Osteocyte (in vitro differentiated cells): Measurements from ENCODE around the gene FAM131A. TPM values are rescaled to one million over a fixed set of nuclear protein-coding genes. Genes with fewer than 3 reads are reported as not detected.

Experiments
- DNase-seq: peaks from one replicate; pipeline ENCODE4 v3.0.0; 2021; ENCODE audit warnings: mixed read lengths; ENCODE audit not compliant: unreplicated experiment; ENCODE audit errors: extremely low spot score
- H3K27ac Mint-ChIP-seq: one replicate; pipeline ENCODE4 v1.8.0; 2021; ENCODE audit warnings: mild to moderate bottlenecking, mixed read lengths; ENCODE audit not compliant: unreplicated experiment
- H3K27me3 Mint-ChIP-seq: one replicate; pipeline ENCODE4 v1.8.0; 2021; ENCODE audit warnings: mixed read lengths; ENCODE audit not compliant: unreplicated experiment
- H3K36me3 Mint-ChIP-seq: one replicate; pipeline ENCODE4 v1.8.0; 2021; ENCODE audit warnings: mixed read lengths; ENCODE audit not compliant: unreplicated experiment
- H3K4me1 Mint-ChIP-seq: one replicate; pipeline ENCODE4 v1.8.0; 2021; ENCODE audit warnings: mixed read lengths; ENCODE audit not compliant: unreplicated experiment
- H3K4me3 Mint-ChIP-seq: one replicate; pipeline ENCODE4 v1.8.0; 2021; ENCODE audit warnings: mild to moderate bottlenecking, moderate library complexity, mixed read lengths; ENCODE audit not compliant: unreplicated experiment
- H3K9me3 Mint-ChIP-seq: one replicate; pipeline ENCODE4 v1.8.0; 2021; ENCODE audit warnings: mixed read lengths; ENCODE audit not compliant: unreplicated experiment
- total RNA-seq: library from RNA; stranded (reverse); gene quantifications from 2 replicates; pipeline ENCODE4 v1.2.1, GENCODE V29; 2021
- TF ChIP-seq, protein P1 (sequence below): fragments of 200-600 bp; sonication (generic); IDR thresholded peaks from 2 replicates; pipeline ENCODE4 v1.5.0; 2021; ENCODE audit warnings: antibody characterized with exemption, mild to moderate bottlenecking, moderate library complexity

The FAM131A gene
- total RNA-seq, 1 donor from 2014 or later, result 11.3 TPM

DNA sequence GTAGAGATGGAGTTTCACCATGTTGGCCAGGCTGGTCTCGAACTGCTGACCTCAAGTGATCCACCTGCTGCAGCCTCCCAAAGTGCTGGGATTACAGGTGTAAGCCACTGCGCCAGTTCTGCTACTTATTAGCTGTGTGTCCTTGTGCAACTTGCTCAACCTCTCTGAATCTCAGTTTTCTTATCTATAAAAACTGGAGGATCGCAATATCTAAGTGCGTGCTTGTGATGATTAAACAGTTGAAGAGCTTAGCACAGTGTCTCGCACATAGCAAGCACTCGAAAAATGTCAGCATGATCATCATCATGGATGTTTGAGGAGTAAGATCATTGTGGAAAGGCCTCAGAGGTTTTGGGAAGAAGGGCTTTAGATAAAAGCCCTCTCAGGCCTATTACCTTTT lies 13.2 kb downstream of the FAM131A start:
- Mint-ChIP-seq H3K4me1 (peaks cover 22% of the 10 kb centered on the region), H3K27ac (no peak overlapping the region), H3K27me3 (no peaks in the 10 kb centered on the region), H3K4me3 (no peak overlapping the region), H3K9me3 (no peaks in the 10 kb centered on the region), H3K36me3 (peaks cover 9% of the 10 kb centered on the region)
- TF ChIP-seq, protein P1, sequence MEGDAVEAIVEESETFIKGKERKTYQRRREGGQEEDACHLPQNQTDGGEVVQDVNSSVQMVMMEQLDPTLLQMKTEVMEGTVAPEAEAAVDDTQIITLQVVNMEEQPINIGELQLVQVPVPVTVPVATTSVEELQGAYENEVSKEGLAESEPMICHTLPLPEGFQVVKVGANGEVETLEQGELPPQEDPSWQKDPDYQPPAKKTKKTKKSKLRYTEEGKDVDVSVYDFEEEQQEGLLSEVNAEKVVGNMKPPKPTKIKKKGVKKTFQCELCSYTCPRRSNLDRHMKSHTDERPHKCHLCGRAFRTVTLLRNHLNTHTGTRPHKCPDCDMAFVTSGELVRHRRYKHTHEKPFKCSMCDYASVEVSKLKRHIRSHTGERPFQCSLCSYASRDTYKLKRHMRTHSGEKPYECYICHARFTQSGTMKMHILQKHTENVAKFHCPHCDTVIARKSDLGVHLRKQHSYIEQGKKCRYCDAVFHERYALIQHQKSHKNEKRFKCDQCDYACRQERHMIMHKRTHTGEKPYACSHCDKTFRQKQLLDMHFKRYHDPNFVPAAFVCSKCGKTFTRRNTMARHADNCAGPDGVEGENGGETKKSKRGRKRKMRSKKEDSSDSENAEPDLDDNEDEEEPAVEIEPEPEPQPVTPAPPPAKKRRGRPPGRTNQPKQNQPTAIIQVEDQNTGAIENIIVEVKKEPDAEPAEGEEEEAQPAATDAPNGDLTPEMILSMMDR, result no peak
- DNase-seq, result no peak

DNA sequence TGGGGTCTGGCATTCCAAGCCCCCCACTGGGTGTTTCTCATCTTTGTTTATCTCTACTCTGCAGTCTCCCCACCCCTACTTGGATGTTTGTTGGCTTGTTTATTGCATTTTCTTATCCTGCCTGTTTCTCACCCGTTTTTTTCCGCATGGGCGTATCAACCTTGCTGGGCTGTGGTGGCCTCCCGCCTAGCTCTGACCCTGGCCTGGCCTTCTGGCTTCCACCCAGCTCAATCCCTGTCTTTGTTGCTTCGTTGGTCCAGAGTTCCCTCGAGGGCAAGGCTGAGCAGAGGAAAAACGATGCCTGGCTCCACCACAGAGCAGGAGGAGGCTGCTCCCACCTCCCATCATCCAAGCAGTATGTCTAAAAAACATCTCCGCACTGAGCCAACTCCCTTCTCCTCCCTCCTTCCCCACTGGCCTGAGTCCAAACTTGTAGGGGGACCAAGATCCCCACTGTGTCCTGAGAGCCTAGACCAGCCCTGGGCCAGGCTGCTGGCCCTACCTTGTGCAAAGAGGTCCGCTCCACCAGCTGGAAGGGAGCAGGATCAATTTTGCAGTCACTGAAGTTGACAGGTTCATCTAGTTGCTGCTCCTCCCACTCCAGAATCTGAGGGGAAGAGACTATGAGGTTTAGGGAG lies 14.2 kb downstream of the FAM131A start:
- H3K36me3 Mint-ChIP-seq, result peaks cover 6% of the 10 kb centered on the region
- peak overlapping the region; percentile 4 for H3K27ac Mint-ChIP-seq
- TF ChIP-seq, protein P1, result no peak
- H3K9me3 Mint-ChIP-seq, result no peaks in the 10 kb centered on the region
- no peak for DNase-seq
- peaks cover 19% of the 10 kb centered on the region for H3K4me1 Mint-ChIP-seq
- H3K4me3 Mint-ChIP-seq, result peak overlapping the region; percentile 5
- no peaks in the 10 kb centered on the region for H3K27me3 Mint-ChIP-seq

DNA sequence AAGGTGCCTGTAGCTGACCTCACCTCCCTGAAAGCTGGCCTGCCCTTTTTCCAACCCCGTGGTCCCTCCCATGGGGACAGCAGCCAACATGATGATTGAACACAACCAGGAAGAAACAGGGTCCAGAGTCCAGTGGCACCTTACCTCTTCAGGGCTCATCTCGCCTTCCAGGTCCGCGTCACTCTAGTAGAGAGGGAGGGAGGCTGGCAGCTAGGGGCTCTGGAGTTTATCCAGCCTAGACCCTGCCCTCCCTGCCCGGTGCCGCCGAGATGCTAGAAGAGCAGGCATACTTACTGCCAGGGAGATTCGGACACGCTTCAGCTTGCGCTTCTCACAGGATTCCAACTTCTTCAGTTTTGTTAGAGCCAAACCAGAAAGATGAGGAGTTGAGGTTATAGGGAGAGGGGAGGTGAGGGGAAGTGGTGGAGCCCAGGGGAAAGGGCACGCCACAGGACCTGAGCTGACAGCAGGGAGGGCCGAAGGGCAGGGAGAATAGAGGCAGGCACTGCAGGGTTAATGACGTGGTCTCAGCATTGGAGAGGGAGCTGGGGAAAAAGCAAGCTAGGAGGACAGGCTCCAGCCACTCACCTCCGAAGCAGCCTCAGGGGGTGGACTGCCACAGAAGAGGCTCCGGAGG lies 14.9 kb downstream of the FAM131A start:
- H3K9me3 Mint-ChIP-seq, result no peaks in the 10 kb centered on the region
- H3K4me3 Mint-ChIP-seq, result no peak overlapping the region
- no peak for DNase-seq

DNA sequence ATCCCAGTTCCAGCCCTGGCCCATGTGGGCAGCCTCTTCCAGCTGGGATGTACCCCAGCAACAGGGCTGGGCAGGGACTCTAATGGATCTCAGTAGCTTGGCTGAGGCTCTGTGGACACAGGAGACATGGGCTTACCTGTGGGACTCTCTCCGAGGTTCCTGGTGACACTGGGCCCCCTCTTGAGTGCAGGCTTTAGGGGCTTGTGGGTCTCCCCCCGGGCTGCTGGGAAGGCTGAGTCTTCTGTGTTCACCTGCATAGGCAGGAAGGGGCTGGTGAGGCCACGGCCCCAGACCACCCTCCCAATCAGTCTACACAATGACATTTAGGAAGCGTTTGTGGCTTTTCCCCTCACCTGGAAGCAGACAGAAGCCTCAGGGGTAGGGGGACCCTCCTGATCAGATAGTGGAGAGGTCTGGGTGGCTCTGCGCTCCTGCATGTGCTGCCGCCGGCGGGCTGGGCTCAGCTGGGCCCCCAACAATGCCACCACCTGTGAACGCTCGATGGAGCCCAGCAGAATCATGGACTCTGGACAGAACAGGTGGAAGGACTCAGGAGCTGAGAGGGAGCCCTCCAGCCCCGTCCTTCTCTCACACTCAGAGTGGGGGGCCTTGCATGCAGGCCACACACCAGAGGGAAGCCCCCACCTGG lies 15.6 kb downstream of the FAM131A start:
- Mint-ChIP-seq H3K36me3 (peaks cover 10% of the 10 kb centered on the region), H3K27ac (no peak overlapping the region), H3K4me1 (peaks cover 13% of the 10 kb centered on the region), H3K4me3 (no peak overlapping the region), H3K27me3 (no peaks in the 10 kb centered on the region), H3K9me3 (no peaks in the 10 kb centered on the region)
- TF ChIP-seq, protein P1, result no peak
- DNase-seq, result no peak

More for the DNA sequence above, 14.9 kb downstream of the FAM131A start:
- H3K27me3 Mint-ChIP-seq, result no peaks in the 10 kb centered on the region
- peaks cover 9% of the 10 kb centered on the region for H3K36me3 Mint-ChIP-seq
- TF ChIP-seq, protein P1, result no peak
- no peak overlapping the region for H3K27ac Mint-ChIP-seq
- peaks cover 19% of the 10 kb centered on the region for H3K4me1 Mint-ChIP-seq

DNA sequence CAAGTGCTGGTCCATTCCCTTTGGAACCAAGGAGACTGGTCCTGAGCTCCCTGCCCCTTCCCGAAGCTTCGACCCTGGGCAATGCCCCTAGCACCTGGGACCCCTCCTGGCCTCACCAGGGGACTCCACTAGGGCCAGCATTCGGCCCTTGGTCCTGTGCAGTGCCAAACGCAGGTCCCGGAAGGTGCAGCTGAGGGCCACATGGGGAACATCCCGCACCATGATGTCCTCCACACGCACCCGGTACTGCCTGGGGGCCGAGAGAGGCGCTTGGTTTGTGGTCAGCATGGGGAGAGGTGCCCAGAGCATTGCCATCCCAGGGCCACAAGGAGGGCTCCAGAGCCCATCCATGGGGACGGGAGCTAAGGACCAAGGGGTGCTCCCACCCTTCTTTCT lies 16.1 kb downstream of the FAM131A start:
- Mint-ChIP-seq H3K4me1 (peaks cover 13% of the 10 kb centered on the region), H3K27ac (no peak overlapping the region), H3K9me3 (no peaks in the 10 kb centered on the region), H3K27me3 (no peaks in the 10 kb centered on the region), H3K4me3 (no peak overlapping the region), H3K36me3 (peaks cover 13% of the 10 kb centered on the region)
- DNase-seq, result no peak
- TF ChIP-seq, protein P1, result no peak
